ENCODE data around the gene MACROD2. TPM values are rescaled to one million over a fixed set of nuclear protein-coding genes. Genes with fewer than 3 reads are reported as not detected.

Gene MACROD2
- total and polyA plus RNA-seq, 2 donors (not counting 1 experiment from before 2014, with no cell fraction given), result 5.3 to 6.7 TPM

DNA sequence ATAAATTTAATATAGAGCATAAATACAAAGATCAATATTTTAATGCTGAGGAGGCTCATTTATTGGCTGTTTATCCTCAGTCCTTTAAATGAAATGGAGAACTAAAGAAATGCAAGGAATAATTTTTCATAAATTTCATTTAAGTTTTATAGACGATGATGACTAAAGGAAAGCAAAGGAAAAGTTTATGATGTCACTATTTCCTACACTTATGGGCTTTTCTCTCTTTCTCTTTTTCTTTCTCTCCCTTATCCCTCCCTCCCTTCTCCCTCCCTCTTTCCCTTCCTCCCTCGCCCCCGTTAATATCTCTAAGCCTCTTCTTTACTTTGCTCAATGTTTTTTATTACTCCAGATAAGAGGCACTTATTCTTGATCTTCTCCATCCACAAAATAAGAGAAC lies 1231.8 kb downstream of the MACROD2 start:
- ChIA-PET POLR2A (no interaction called here), CTCF (no interaction called here)
- DNase-seq (no peak), ATAC-seq (ENCODE audit: low read depth) (no peak)
- Mint-ChIP-seq H3K9me3 (ENCODE audit: insufficient read depth) (no peaks in the 10 kb centered on the region), H3K27me3 (no peaks in the 10 kb centered on the region), H3K4me1 (no peaks in the 10 kb centered on the region), H3K4me3 (no peak overlapping the region), H3K27ac (no peak overlapping the region)
- no peak overlapping the region for H2AFZ ChIP-seq (ENCODE audit: insufficient read depth, low read depth, low read length, poor library complexity, severe bottlenecking)
- H3K9ac ChIP-seq (ENCODE audit: low read length), result no peak overlapping the region
- H3K27ac ChIP-seq (ENCODE audit: low read length in 2 of 2), result no peak overlapping the region
- TF ChIP-seq EZH2 (IDR thresholded peaks at IDR 0.05; ENCODE audit: borderline replicate concordance, insufficient read depth, low read depth, low read length, poor library complexity, severe bottlenecking), result no peak
- TF ChIP-seq, protein P1, sequence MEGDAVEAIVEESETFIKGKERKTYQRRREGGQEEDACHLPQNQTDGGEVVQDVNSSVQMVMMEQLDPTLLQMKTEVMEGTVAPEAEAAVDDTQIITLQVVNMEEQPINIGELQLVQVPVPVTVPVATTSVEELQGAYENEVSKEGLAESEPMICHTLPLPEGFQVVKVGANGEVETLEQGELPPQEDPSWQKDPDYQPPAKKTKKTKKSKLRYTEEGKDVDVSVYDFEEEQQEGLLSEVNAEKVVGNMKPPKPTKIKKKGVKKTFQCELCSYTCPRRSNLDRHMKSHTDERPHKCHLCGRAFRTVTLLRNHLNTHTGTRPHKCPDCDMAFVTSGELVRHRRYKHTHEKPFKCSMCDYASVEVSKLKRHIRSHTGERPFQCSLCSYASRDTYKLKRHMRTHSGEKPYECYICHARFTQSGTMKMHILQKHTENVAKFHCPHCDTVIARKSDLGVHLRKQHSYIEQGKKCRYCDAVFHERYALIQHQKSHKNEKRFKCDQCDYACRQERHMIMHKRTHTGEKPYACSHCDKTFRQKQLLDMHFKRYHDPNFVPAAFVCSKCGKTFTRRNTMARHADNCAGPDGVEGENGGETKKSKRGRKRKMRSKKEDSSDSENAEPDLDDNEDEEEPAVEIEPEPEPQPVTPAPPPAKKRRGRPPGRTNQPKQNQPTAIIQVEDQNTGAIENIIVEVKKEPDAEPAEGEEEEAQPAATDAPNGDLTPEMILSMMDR (IDR thresholded peaks at IDR 0.05), result no peak
- no peak overlapping the region for H3K4me2 ChIP-seq (replicated peaks; ENCODE audit: low read depth, low read length, poor library complexity, severe bottlenecking)
- no peak overlapping the region for H3K4me3 ChIP-seq (ENCODE audit: control extremely low read depth in 1 of 5, extremely low read depth in 1 of 5, insufficient read depth in 1 of 5, low read depth in 2 of 5, low read length in 4 of 5)
- H3K9me3 ChIP-seq (ENCODE audit: control extremely low read depth in 1 of 3, control insufficient read depth in 2 of 3, insufficient read depth in 1 of 3, low read length in 2 of 3), result no peaks in the 10 kb centered on the region
- intact Hi-C loops (cut with micrococcal nuclease), result no loop called here
- no peaks in the 10 kb centered on the region for H3K4me1 ChIP-seq (ENCODE audit: control insufficient read depth in 2 of 2, insufficient read depth in 2 of 2, low read length in 2 of 2)
- H4K20me1 ChIP-seq (ENCODE audit: control insufficient read depth, insufficient read depth, low read length, poor library complexity, severe bottlenecking), result no peaks in the 10 kb centered on the region
- H3K79me2 ChIP-seq (ENCODE audit: control insufficient read depth, insufficient read depth, low read length), result no peaks in the 10 kb centered on the region
- H3K36me3 ChIP-seq (replicated peaks in 1 of 2; ENCODE audit: control extremely low read depth in 1 of 2, control insufficient read depth in 1 of 2, extremely low read depth in 1 of 2, insufficient read depth in 2 of 2, low read length in 1 of 2), result no peaks in the 10 kb centered on the region
- WGBS (ENCODE audit: insufficient coverage), result 100% methylated on average over 2 of the region's 3 CpGs
- H3K27me3 ChIP-seq (replicated peaks in 1 of 4; ENCODE audit: control extremely low read depth in 1 of 4, control insufficient read depth in 3 of 4, insufficient read depth in 4 of 4, low read length in 3 of 4), result no peaks in the 10 kb centered on the region

DNA sequence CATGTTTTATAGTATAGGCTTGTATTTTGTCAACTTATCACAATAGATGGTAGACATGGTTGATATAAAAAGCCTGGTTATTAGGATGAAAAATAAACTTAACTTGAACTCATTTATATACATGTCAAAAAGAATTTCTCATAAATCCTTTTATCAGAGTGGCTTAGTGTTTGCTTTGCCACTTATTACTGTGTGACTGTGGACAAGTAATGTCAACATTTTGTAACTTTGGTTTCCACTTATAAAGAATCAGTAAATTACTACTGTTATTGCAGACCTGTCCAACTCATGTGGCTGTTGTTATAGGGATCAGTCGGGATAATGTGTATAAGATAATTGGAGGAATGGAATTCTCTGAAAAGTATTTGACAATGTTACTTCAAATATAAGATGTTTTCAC lies 1236.9 kb downstream of the MACROD2 start:
- POLR2A ChIA-PET, result no interaction called here

More for the DNA sequence above, 1236.9 kb downstream of the MACROD2 start:
- Histone ChIP-seq H3K36me3 (replicated peaks in 1 of 2; ENCODE audit: control extremely low read depth in 1 of 2, control insufficient read depth in 1 of 2, extremely low read depth in 1 of 2, insufficient read depth in 2 of 2, low read length in 1 of 2) (no peaks in the 10 kb centered on the region), H3K4me3 (ENCODE audit: control extremely low read depth in 1 of 5, extremely low read depth in 1 of 5, insufficient read depth in 1 of 5, low read depth in 2 of 5, low read length in 4 of 5) (no peak overlapping the region), H3K27me3 (replicated peaks in 1 of 4; ENCODE audit: control extremely low read depth in 1 of 4, control insufficient read depth in 3 of 4, insufficient read depth in 4 of 4, low read length in 3 of 4) (no peaks in the 10 kb centered on the region), H3K79me2 (ENCODE audit: control insufficient read depth, insufficient read depth, low read length) (no peaks in the 10 kb centered on the region), H4K20me1 (ENCODE audit: control insufficient read depth, insufficient read depth, low read length, poor library complexity, severe bottlenecking) (no peaks in the 10 kb centered on the region), H3K4me1 (ENCODE audit: control insufficient read depth in 2 of 2, insufficient read depth in 2 of 2, low read length in 2 of 2) (peaks cover 0 to 8% of the 10 kb centered on the region in 2 donors), H3K9me3 (ENCODE audit: control extremely low read depth in 1 of 3, control insufficient read depth in 2 of 3, insufficient read depth in 1 of 3, low read length in 2 of 3) (no peaks in the 10 kb centered on the region), H3K27ac (ENCODE audit: low read length in 2 of 2) (no peak overlapping the region), H3K9ac (ENCODE audit: low read length) (no peak overlapping the region), H2AFZ (ENCODE audit: insufficient read depth, low read depth, low read length, poor library complexity, severe bottlenecking) (no peak overlapping the region), H3K4me2 (replicated peaks; ENCODE audit: low read depth, low read length, poor library complexity, severe bottlenecking) (no peak overlapping the region)
- TF ChIP-seq, protein P1 (IDR thresholded peaks at IDR 0.05), result no peak
- no peak for TF ChIP-seq EZH2 (IDR thresholded peaks at IDR 0.05; ENCODE audit: borderline replicate concordance, insufficient read depth, low read depth, low read length, poor library complexity, severe bottlenecking)
- no peak overlapping the region for H3K4me3 Mint-ChIP-seq
- DNase-seq, result no peak
- no CpG with 5 or more reads among the region's 1 CpG for WGBS (ENCODE audit: insufficient coverage)
- no peak overlapping the region for H3K27ac Mint-ChIP-seq
- CTCF ChIA-PET, result no interaction called here
- intact Hi-C loops (cut with micrococcal nuclease), result no loop called here
- H3K4me1 Mint-ChIP-seq, result peaks cover 10% of the 10 kb centered on the region
- H3K9me3 Mint-ChIP-seq (ENCODE audit: insufficient read depth), result no peaks in the 10 kb centered on the region
- H3K27me3 Mint-ChIP-seq, result no peaks in the 10 kb centered on the region
- ATAC-seq (ENCODE audit: low read depth), result no peak
